HG03442 (cell line): ENCODE results near the gene HDHD5.
"Not testable (repeated sequence)": the region's sequence is repeated elsewhere in the genome, so short reads cannot be mapped to it uniquely, and the experiment has no call there.

Source experiments
- ATAC-seq: cut with Tn5 transposase; IDR thresholded peaks from one replicate; pipeline ENCODE4 v1.9.1; 2021; ENCODE audit warnings: mild to moderate bottlenecking, moderate library complexity; ENCODE audit not compliant: unreplicated experiment

Gene HDHD5

GRCh38 chr22:17157714-17158113 lies 1.4 kb downstream of the HDHD5 start:
- no peak for ATAC-seq

- ATAC-seq, result no peak
Observed at GRCh38 chr22:17155941-17156340, 3.1 kb downstream of the HDHD5 start.

GRCh38 chr22:17152971-17153370 lies 6.1 kb downstream of the HDHD5 start:
- no peak for ATAC-seq

- ATAC-seq, result no peak
Observed at GRCh38 chr22:17152340-17152739, 6.7 kb downstream of the HDHD5 start.

GRCh38 chr22:17149076-17149815 lies 9.8 kb downstream of the HDHD5 start:
- ATAC-seq, result no peak

GRCh38 chr22:17147458-17147857 lies 11.6 kb downstream of the HDHD5 start:
- not testable (repeated sequence) for ATAC-seq

GRCh38 chr22:17145021-17145680 lies 13.9 kb downstream of the HDHD5 start:
- no peak for ATAC-seq

GRCh38 chr22:17143826-17144225 lies 15.3 kb downstream of the HDHD5 start:
- no peak for ATAC-seq

GRCh38 chr22:17143101-17143500 lies 16.0 kb downstream of the HDHD5 start:
- ATAC-seq, result no peak

- no peak for ATAC-seq
Observed at GRCh38 chr22:17140826-17141766, 18.0 kb downstream of the HDHD5 start.

GRCh38 chr22:17140022-17140421 lies 19.1 kb downstream of the HDHD5 start:
- no peak for ATAC-seq

- no peak for ATAC-seq
Observed at GRCh38 chr22:17138513-17138912, 20.6 kb downstream of the HDHD5 start.

GRCh38 chr22:17137861-17138425 lies 21.1 kb downstream of the HDHD5 start:
- no peak for ATAC-seq

GRCh38 chr22:17137170-17137569 lies 21.9 kb downstream of the HDHD5 start:
- no peak for ATAC-seq

GRCh38 chr22:17135153-17135760 lies 23.8 kb downstream of the HDHD5 start:
- ATAC-seq, result no peak

- no peak for ATAC-seq
Observed at GRCh38 chr22:17133137-17133536, 25.9 kb downstream of the HDHD5 start.

GRCh38 chr22:17132112-17132511 lies 27.0 kb downstream of the HDHD5 start:
- no peak for ATAC-seq

GRCh38 chr22:17131686-17132085 lies 27.4 kb downstream of the HDHD5 start:
- ATAC-seq, result no peak

GRCh38 chr22:17130199-17130598 lies 28.9 kb downstream of the HDHD5 start:
- ATAC-seq, result no peak
